Neural progenitor cell (in vitro differentiated cells): ENCODE data around the gene SLC7A5. TPM values are rescaled to one million over a fixed set of nuclear protein-coding genes. Genes with fewer than 3 reads are reported as not detected.
A peak's percentile ranks its signal among the peaks of the same experiment; 100 is the strongest.

Source experiments
- DNase-seq: peaks from one replicate; pipeline ENCODE4 v3.0.0-alpha.2; 2016; ENCODE audit warnings: low spot score
- H2AFZ ChIP-seq: fragments of 200-600 bp; sonication (generic); replicated peaks from 2 replicates; pipeline ENCODE4 v1.6.1; 2016; ENCODE audit warnings: antibody characterized with exemption
- H3F3A ChIP-seq: fragments of 200-600 bp; sonication (generic); 2 replicates; pipeline ENCODE4 v1.6.1; 2016; ENCODE audit warnings: antibody characterized with exemption, low read depth
- H3K27ac ChIP-seq: fragments of 200-600 bp; sonication (generic); 2 replicates; pipeline ENCODE4 v1.5.1; 2016; ENCODE audit warnings: mild to moderate bottlenecking
- H3K27me3 ChIP-seq: fragments of 200-600 bp; sonication (generic); 2 replicates; pipeline ENCODE4 v1.6.1; 2016; ENCODE audit warnings: mild to moderate bottlenecking, moderate library complexity
- H3K36me3 ChIP-seq: fragments of 200-600 bp; sonication (generic); 2 replicates; pipeline ENCODE4 v1.5.1; 2016
- H3K4me1 ChIP-seq: fragments of 200-600 bp; sonication (generic); 2 replicates; pipeline ENCODE4 v1.6.1; 2016; ENCODE audit warnings: mixed run types
- H3K4me2 ChIP-seq: fragments of 200-600 bp; sonication (generic); 2 replicates; pipeline ENCODE4 v1.6.1; 2016
- H3K4me3 ChIP-seq: fragments of 200-600 bp; sonication (generic); 2 replicates; pipeline ENCODE4 v1.5.1; 2016
- H3K79me2 ChIP-seq: fragments of 200-600 bp; sonication (generic); 2 replicates; pipeline ENCODE4 v1.6.1; 2016; ENCODE audit warnings: low read depth
- H3K9ac ChIP-seq: fragments of 200-600 bp; sonication (generic); 2 replicates; pipeline ENCODE4 v1.6.1; 2016
- H3K9me3 ChIP-seq: fragments of 200-600 bp; sonication (generic); 2 replicates; pipeline ENCODE4 v1.5.1; 2016; ENCODE audit warnings: low read depth
- H4K20me1 ChIP-seq: fragments of 200-600 bp; sonication (generic); 2 replicates; pipeline ENCODE4 v1.6.1; 2016; ENCODE audit warnings: low read depth
- H3K27ac Mint-ChIP-seq: 3 replicates; pipeline ENCODE4 v1.8.0; 2021; ENCODE audit warnings: mixed read lengths
- H3K27me3 Mint-ChIP-seq: 2 replicates; pipeline ENCODE4 v1.8.0; 2022; ENCODE audit warnings: low read depth, mild to moderate bottlenecking, inconsistent platforms, moderate library complexity, mixed read lengths; ENCODE audit not compliant: insufficient read depth
- H3K36me3 Mint-ChIP-seq: 3 replicates; pipeline ENCODE4 v1.8.0; 2021; ENCODE audit warnings: mixed read lengths
- H3K4me1 Mint-ChIP-seq: 3 replicates; pipeline ENCODE4 v1.8.0; 2021; ENCODE audit warnings: mixed read lengths
- H3K4me3 Mint-ChIP-seq: 3 replicates; pipeline ENCODE4 v1.8.0; 2021; ENCODE audit warnings: mild to moderate bottlenecking, moderate library complexity, mixed read lengths
- H3K9me3 Mint-ChIP-seq: 3 replicates; pipeline ENCODE4 v1.8.0; 2020; ENCODE audit warnings: mixed read lengths
- CTCF ChIP-seq: fragments of 200-600 bp; sonication (generic); IDR thresholded peaks from 2 replicates; pipeline ENCODE4 v1.5.1; 2017; ENCODE audit warnings: antibody characterized with exemption, mild to moderate bottlenecking
- EZH2 ChIP-seq: fragments of 200-600 bp; sonication (generic); IDR thresholded peaks from 2 replicates; pipeline ENCODE4 v1.6.1; 2017; ENCODE audit warnings: antibody characterized with exemption, mild to moderate bottlenecking, moderate library complexity
- EZH2phosphoT487 ChIP-seq: fragments of 200-600 bp; sonication (generic); IDR thresholded peaks from 2 replicates; pipeline ENCODE4 v1.6.1; 2017; ENCODE audit warnings: antibody characterized with exemption
- total RNA-seq: library from RNA; depleted of rRNA; stranded (reverse); fragments of >200 nt; gene quantifications from 2 replicates; pipeline ENCODE4 v1.2.3, GENCODE V29; 2015; ENCODE audit warnings: low replicate concordance

Gene SLC7A5
- total RNA-seq, 1 donor from 2014 or later, result 2.8 TPM

- Histone ChIP-seq H3K27ac (no peak overlapping the region), H3K27me3 (no peaks in the 10 kb centered on the region), H3K36me3 (no peaks in the 10 kb centered on the region), H4K20me1 (peaks cover 13% of the 10 kb centered on the region), H3K9ac (no peak overlapping the region), H3K4me2 (no peak overlapping the region), H3K4me3 (no peak overlapping the region), H3F3A (peaks cover 28% of the 10 kb centered on the region), H3K9me3 (no peaks in the 10 kb centered on the region), H3K79me2 (no peaks in the 10 kb centered on the region), H3K4me1 (peaks cover 59% of the 10 kb centered on the region), H2AFZ (no peak overlapping the region)
- H3K9me3 Mint-ChIP-seq, result no peaks in the 10 kb centered on the region
- H3K27ac Mint-ChIP-seq, result peak overlapping the region; percentile 58
- no peak for DNase-seq
- peaks cover 11% of the 10 kb centered on the region for H3K27me3 Mint-ChIP-seq
- peak overlapping the region; percentile 31 for H3K4me3 Mint-ChIP-seq
- peaks cover under 1% of the 10 kb centered on the region for H3K36me3 Mint-ChIP-seq
- H3K4me1 Mint-ChIP-seq, result peaks cover 55% of the 10 kb centered on the region
- no peak for TF ChIP-seq CTCF
- no peak for TF ChIP-seq EZH2phosphoT487
- no peak for TF ChIP-seq EZH2
Observed at GRCh38 chr16:87824991-87825841, 44.1 kb downstream of the SLC7A5 start.

GRCh38 chr16:87824016-87824990 lies 45.0 kb downstream of the SLC7A5 start:
- no peaks in the 10 kb centered on the region for H3K9me3 ChIP-seq
- Mint-ChIP-seq H3K4me3 (no peak overlapping the region), H3K27ac (no peak overlapping the region), H3K9me3 (no peaks in the 10 kb centered on the region), H3K4me1 (peaks cover 51% of the 10 kb centered on the region), H3K36me3 (no peaks in the 10 kb centered on the region), H3K27me3 (peaks cover 11% of the 10 kb centered on the region)
- no peak overlapping the region for H3K9ac ChIP-seq
- TF ChIP-seq EZH2phosphoT487 (no peak), CTCF (no peak), EZH2 (no peak)
- peaks cover 13% of the 10 kb centered on the region for H4K20me1 ChIP-seq
- no peaks in the 10 kb centered on the region for H3K27me3 ChIP-seq
- no peaks in the 10 kb centered on the region for H3K79me2 ChIP-seq
- H3K4me1 ChIP-seq, result peaks cover 58% of the 10 kb centered on the region
- H3K4me2 ChIP-seq, result no peak overlapping the region
- H3K36me3 ChIP-seq, result no peaks in the 10 kb centered on the region
- no peak overlapping the region for H3K4me3 ChIP-seq
- no peak overlapping the region for H2AFZ ChIP-seq
- peaks cover 28% of the 10 kb centered on the region for H3F3A ChIP-seq
- no peak overlapping the region for H3K27ac ChIP-seq
- no peak for DNase-seq

- Histone ChIP-seq H3K4me1 (peaks cover 61% of the 10 kb centered on the region), H3K4me2 (peak overlapping the region; percentile 64)
- peaks cover 11% of the 10 kb centered on the region for H3K27me3 Mint-ChIP-seq
Observed at GRCh38 chr16:87823181-87823929, 46.0 kb downstream of the SLC7A5 start.

More at GRCh38 chr16:87823181-87823929, 46.0 kb downstream of the SLC7A5 start:
- Mint-ChIP-seq H3K4me3 (peak overlapping the region; percentile 71), H3K27ac (peak overlapping the region; percentile 98), H3K9me3 (peaks cover under 1% of the 10 kb centered on the region), H3K4me1 (peaks cover 51% of the 10 kb centered on the region), H3K36me3 (no peaks in the 10 kb centered on the region)
- H3K9ac ChIP-seq, result no peak overlapping the region
- H3K27ac ChIP-seq, result no peak overlapping the region
- no peak for TF ChIP-seq EZH2
- no peaks in the 10 kb centered on the region for H3K9me3 ChIP-seq
- H3K36me3 ChIP-seq, result no peaks in the 10 kb centered on the region
- no peaks in the 10 kb centered on the region for H3K79me2 ChIP-seq
- peaks cover 13% of the 10 kb centered on the region for H4K20me1 ChIP-seq
- DNase-seq, result peak; percentile 52
- peak overlapping the region; percentile 4 for H3K4me3 ChIP-seq
- H2AFZ ChIP-seq, result no peak overlapping the region
- H3K27me3 ChIP-seq, result no peaks in the 10 kb centered on the region
- H3F3A ChIP-seq, result peaks cover 28% of the 10 kb centered on the region
